HFF-Myc (cell line): ENCODE results near the gene NALCN.

Source experiments
- DNase-seq: peaks from one replicate; pipeline ENCODE4 v3.0.0-alpha.2; 2011; ENCODE audit warnings: low read depth; ENCODE audit errors: extremely low read depth
- H3K4me3 ChIP-seq: replicated peaks from 2 replicates; pipeline ENCODE4 v1.5.1; 2011; ENCODE audit warnings: low read depth, mild to moderate bottlenecking, control low read depth, low read length
- TF ChIP-seq, protein P1 (sequence below): IDR thresholded peaks from 2 replicates; pipeline ENCODE4 v1.5.1; 2012; ENCODE audit warnings: mild to moderate bottlenecking, low read depth, low read length, control low read depth; ENCODE audit errors: missing control alignments

The NALCN gene

DNA sequence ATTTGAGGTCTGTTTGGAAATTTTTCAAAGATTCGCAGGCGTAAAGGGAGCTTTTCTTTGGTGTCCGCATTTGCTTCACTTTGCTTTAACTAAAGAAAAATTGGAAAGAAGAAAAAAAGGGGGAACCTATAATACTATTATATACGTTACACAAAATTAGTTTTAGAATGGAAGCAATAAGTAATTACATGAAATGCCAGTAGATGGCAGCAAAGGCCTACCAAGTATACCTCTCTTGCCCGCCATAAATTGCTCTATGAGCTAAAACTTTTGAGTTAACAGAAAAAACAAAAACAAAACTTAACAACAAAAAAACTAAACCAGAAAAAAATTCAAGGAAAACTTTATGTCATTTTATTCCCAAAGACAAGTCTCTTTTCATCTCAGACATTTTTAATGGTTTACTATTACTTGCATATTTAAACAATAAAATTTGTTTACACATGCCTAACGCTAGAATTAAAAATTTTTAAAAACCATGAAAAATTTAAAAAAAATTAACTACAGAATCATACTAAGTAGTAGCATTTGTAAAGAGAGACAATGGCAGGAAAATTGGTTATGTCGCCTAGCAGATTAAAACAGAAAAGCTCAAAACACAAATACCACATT is 271.4 kb downstream of the NALCN start:
- H3K4me3 ChIP-seq, result no peak overlapping the region
- TF ChIP-seq, protein P1, sequence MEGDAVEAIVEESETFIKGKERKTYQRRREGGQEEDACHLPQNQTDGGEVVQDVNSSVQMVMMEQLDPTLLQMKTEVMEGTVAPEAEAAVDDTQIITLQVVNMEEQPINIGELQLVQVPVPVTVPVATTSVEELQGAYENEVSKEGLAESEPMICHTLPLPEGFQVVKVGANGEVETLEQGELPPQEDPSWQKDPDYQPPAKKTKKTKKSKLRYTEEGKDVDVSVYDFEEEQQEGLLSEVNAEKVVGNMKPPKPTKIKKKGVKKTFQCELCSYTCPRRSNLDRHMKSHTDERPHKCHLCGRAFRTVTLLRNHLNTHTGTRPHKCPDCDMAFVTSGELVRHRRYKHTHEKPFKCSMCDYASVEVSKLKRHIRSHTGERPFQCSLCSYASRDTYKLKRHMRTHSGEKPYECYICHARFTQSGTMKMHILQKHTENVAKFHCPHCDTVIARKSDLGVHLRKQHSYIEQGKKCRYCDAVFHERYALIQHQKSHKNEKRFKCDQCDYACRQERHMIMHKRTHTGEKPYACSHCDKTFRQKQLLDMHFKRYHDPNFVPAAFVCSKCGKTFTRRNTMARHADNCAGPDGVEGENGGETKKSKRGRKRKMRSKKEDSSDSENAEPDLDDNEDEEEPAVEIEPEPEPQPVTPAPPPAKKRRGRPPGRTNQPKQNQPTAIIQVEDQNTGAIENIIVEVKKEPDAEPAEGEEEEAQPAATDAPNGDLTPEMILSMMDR, result peak; percentile 38
- peak; percentile 27 for DNase-seq

DNA sequence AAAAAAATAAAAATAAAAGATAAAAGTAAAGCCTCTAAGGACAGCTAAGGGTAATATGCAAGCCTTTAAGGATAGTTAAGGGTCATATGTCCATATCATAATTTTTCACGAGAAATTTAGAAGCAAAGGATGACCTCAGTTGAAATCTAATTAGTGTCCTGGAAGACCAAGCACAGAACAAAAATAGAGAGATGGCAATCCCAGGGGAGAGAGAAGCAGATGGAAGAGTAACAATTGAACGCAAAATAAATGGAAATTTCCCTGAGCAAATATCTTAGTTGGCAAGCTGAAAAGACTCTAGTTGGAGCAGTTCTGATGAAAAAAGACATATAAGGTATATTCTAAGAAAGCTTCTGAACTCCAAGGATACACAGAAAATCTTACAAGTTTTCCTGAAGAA is 275.4 kb downstream of the NALCN start:
- TF ChIP-seq, protein P1, result no peak
- DNase-seq, result no peak
- H3K4me3 ChIP-seq, result no peak overlapping the region

DNA sequence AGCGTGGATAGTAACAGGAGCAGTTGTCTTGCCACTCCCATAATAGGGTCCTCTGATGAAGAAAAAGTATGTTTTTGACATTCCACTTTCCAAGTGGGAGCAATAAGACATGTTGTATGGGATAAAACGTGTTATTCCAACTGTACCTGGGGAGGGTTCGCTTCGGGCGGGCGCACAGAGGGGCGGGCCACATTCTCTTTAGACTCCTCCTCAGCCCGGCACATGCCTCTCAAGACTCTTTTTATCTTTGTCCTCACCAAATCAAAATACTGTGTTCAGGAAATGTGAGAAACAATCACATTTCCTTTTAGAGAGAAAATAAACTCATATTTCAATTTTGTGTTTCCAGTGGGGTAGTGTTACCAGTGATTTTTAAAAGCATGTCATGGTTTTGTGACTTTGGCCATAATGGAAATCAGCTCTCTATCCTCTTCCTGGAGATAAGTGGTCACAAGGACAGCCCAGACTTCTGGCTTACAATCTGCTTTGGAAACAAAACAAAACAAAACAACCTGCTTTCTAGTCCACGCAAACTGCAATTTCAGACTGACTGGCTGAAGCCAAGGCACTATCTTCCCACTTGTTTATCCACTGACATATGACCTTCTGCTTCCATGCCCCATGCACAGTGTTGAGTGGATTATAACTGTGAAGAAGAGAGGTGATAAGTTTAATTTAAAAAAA is 276.1 kb downstream of the NALCN start:
- TF ChIP-seq, protein P1, result no peak
- H3K4me3 ChIP-seq, result no peak overlapping the region
- no peak for DNase-seq

DNA sequence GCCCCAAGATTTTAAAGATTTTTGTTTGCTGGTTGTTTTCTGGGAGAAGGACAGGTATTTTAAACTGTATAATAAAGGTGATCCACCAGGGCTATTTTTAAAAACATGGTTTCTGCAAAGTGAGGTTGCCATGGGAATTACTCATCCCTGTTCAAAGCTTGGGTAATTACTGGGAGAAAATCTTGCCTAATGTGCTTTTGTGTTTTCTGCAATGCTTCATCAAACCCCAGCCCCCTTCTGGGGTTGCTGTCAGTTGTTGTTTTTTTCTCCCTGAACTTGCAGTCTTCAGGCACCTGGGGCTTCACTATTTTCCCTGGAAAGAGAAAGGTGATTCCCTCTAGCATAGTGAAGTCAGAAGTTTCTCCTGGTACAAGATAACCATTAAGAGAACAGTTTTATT is 277.2 kb downstream of the NALCN start:
- no peak overlapping the region for H3K4me3 ChIP-seq
- no peak for DNase-seq

DNA sequence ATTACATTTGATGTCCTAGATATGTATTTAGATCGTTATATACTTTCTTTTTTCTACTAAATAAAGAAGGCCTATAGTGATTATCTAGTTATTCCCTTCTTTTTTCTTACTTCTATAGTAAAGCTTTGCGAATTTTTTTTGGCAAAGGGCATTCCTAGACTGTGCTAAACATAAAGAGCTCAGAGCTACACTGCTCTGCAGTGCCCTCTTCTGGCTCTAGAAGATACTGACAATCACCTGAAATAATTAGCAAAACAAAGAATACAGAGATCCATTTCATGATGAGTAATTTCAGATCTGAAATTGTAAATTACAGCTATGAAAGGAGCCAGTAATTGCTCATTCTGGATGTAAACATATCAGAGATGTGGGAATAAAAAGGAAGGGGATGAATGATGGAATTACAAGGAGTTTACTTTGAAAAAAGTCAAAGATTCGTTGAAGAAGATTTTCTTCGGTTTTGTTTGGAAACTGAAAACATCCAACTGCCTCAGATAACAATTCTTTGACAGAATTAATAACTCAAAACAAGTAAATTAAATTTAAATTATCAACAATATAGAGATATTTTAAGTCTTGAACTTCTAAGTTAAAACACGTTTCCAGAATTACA is 288.5 kb downstream of the NALCN start:
- no peak overlapping the region for H3K4me3 ChIP-seq
- TF ChIP-seq, protein P1, result peak; percentile 66
- DNase-seq, result peak; percentile 19

More for the DNA sequence above, 277.2 kb downstream of the NALCN start:
- TF ChIP-seq, protein P1, result no peak

DNA sequence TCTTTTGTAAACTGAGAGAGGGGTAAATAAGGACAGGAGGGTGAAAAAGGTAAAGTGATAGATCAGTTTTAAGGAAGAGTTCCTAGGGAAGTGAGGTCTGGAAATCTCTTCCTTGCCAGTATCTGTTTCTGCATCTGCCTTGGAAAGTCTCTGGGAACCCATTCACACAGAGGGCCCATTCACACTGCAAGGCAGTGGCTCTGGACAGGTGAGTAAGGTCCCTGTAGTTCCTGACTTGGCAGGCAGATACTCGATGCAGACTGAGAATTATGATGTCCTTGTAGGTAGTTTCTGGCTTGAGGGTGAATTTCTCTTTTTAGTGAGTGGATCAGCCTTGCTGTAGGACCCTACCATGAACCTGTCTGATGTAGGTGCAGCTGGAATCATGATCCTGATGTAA is 293.3 kb downstream of the NALCN start:
- no peak for DNase-seq
- TF ChIP-seq, protein P1, result no peak
- H3K4me3 ChIP-seq, result no peak overlapping the region
